Measurements from ENCODE around the gene SLC1A5.
"Not testable (repeated sequence)": the region's sequence is repeated elsewhere in the genome, so short reads cannot be mapped to it uniquely, and the experiment has no call there.

The SLC1A5 gene

DNA sequence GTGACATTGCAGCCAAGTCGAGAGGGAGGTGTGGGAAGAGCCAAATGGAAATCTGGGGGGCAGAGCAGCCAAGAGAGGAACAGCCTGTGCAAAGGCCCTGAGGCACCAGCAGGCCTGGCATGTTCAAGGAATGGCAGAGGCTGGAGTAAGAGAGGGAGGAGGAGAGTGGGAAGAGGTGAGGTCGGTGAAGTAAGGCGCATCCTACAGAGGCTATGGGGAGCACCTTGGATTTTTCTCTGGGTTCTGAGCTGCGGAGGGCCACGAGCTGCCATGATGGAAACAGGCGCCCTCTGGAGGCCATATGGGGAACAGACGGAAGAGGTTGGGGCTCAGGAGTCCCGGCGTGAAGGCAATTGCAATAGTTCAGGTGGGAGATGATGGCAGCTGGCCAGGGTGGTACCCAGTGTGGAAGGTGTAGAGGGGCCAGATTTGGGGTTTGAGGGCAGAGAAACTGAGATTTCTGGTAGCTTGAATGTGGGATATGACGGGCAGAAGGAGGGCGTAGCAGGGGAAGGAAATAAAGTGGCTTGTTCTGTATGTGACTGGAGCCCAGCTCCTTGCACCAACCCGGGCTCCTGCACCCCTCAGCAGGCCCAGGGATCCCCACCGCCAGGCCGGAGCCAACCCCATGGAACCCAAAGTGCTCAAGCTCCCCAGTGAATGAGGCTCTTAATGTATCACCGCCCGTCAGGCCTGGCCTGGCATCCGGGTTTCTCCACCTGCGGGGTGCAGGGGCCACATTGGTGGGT lies 21.7 kb downstream of the SLC1A5 start:
- peak in 1 of 2 experiments; percentile 41 for DNase-seq

DNA sequence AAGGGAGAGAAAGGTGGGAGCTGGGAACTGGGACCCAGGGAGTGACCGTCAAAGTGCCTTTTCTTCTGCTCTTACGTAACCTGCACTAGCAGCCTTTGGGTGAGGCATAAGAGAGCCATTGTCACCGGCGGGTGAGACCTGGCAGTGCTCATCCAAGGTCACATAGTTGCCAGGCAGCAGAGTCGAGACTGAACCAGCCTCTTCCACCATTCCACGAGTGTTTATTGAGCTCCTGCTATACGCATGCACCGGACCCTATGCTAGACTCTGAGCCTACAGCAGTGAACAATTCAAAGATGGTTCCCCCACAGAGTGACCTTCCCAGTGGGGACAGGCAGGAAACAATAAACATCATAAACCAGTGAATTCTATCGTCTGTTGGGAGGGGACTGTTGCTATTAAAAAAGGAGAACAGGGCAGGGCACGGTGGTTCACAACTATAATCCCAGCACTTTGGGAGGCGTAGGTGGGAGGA lies 23.5 kb downstream of the SLC1A5 start:
- no peak for DNase-seq

DNA sequence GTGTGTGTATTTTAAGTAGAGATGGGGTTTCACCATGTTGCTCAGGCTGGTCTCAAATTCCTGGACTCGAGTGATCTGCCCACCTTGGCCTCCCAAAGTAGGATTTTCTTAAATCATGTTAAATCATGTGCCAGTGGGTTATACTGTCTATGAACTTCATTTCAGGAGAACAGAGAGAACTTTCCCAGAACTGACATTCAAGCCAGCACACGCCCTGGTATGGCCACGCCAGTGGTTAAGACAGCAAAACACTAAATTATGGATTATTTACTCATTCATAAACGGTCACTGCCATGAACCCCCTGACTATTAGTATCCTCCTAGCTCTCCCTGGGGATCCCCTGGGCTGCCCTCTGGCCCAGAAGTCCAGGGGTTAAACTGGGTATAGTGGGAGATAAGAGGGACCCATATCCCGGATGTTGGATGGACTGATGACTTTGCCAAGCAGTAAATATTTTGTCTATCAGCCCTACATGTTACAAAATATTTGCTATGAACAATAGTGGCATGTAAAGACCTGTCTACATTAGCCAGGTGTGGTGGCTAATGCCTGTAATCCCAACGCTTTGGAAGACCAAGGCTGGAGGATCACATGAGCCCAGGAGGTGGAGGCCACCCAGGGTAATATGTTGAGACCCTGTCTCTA lies 26.0 kb downstream of the SLC1A5 start:
- no peak for DNase-seq

DNA sequence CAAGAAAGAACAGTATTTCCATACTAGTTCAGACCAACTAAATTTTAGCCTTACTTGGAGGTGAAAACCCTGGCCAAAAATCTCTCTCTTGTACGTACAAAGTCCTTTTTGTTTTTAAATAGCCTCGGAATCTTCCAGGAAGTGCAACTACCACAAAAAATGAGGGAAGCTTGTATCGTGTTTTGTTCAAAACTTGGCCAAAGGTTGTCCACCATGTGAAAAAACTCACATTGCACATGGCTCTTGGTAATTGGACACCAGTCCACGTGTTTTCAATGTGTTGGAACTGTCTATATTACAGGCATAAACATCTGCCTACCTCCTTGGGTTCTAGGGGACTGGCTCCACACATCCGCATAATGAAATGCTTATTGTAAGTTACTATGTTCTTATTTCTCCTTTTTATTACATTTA lies 27.0 kb downstream of the SLC1A5 start:
- no peak for DNase-seq

GRCh38 chr19:46760897-46761296 lies 27.5 kb downstream of the SLC1A5 start:
- DNase-seq = not testable (repeated sequence)

GRCh38 chr19:46760363-46760762 lies 28.0 kb downstream of the SLC1A5 start:
- DNase-seq = no peak

DNA sequence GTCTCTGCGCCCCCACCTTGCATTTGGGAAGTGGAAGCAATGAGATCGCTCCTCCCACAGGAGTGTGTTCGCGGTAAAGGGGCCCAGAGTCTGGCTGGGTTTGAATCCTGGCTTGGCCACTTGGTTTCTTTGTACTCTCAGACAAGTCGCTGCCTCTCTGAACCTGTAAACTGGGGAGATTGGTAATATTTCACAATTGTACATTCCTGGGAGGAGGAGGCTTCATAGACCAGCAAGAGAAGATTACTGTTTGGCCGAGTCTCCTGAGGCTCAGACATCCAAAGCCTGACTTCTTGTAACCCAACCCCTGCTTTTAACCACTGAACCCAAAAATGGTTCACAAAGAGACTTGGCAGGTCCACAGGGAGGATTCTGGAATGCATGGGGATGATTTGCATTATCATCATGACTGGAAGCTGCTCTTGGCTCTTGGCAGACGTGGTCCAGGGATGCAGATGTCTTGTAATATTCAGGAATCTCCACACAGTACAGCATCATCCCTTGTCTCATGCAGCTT lies 28.5 kb downstream of the SLC1A5 start:
- no peak for DNase-seq

- no peak for DNase-seq
Observed at GRCh38 chr19:46759206-46759605, 29.2 kb downstream of the SLC1A5 start.

DNA sequence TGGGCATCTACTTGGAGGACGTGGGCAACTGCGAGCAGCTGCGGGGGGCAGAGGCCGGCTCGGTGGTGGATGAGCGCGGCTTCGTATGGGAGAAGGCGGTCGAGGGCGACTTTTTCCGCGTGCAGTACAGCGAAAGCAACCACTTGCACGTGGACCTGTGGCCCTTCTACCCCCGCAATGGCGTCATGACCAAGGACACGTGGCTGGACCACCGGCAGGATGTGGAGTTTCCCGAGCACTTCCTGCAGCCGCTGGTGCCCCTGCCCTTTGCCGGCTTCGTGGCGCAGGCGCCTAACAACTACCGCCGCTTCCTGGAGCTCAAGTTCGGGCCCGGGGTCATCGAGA lies 31.9 kb downstream of the SLC1A5 start:
- no peak for DNase-seq

DNA sequence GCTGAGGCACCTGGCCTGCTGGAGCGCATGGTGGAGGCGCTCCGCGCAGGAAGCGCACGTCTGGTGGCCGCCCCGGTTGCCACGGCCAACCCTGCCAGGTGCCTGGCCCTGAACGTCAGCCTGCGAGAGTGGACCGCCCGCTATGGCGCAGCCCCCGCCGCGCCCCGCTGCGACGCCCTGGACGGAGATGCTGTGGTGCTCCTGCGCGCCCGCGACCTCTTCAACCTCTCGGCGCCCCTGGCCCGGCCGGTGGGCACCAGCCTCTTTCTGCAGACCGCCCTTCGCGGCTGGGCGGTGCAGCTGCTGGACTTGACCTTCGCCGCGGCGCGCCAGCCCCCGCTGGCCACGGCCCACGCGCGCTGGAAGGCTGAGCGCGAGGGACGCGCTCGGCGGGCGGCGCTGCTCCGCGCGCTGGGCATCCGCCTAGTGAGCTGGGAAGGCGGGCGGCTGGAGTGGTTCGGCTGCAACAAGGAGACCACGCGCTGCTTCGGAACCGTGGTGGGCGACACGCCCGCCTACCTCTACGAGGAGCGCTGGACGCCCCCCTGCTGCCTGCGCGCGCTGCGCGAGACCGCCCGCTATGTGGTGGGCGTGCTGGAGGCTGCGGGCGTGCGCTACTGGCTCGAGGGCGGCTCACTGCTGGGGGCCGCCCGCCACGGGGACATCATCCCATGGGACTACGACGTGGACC lies 32.4 kb downstream of the SLC1A5 start:
- DNase-seq = no peak

- no peak for DNase-seq
Observed at GRCh38 chr19:46755077-46755852, 33.1 kb downstream of the SLC1A5 start.

GRCh38 chr19:46753420-46754155 lies 34.8 kb downstream of the SLC1A5 start:
- DNase-seq = peak; percentile 74 to 78

DNA sequence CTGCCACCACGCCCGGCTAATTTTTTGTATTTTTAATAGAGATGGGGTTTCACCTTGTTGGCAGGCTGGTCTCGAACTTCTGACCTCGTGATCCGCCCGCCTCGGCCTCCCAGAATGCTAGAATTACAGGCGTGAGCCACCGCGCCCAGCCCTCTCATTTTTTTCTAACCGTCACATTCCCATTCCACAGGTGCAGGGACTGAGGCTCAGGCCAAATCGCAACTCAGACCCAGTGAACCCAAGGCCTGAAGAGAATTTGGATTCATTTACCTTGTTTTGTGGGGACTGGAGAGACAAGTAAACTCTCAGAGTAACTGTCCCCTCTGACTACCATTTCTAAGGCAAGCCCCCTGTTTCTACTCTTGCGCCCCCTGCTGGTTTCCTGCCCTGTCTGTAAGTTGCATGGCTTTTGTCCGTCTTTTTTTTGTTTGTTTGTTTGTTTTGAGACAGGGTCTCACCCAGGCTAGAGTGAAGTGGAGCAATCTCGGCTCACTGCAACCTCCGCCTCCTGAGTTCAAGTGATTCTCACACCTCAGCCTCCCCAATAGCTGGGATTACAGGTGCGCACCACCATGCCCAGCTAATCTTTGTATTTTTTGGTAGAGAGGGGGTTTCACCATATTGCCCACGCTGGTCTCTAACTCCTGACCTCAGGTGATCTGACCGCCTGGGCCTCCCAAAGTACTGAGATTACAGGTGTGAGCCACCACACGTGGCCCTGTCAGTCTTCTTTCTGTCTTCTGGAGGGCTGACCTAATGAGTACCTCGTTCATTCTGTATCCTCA lies 39.9 kb downstream of the SLC1A5 start:
- peak; percentile 22 to 32 for DNase-seq

DNA sequence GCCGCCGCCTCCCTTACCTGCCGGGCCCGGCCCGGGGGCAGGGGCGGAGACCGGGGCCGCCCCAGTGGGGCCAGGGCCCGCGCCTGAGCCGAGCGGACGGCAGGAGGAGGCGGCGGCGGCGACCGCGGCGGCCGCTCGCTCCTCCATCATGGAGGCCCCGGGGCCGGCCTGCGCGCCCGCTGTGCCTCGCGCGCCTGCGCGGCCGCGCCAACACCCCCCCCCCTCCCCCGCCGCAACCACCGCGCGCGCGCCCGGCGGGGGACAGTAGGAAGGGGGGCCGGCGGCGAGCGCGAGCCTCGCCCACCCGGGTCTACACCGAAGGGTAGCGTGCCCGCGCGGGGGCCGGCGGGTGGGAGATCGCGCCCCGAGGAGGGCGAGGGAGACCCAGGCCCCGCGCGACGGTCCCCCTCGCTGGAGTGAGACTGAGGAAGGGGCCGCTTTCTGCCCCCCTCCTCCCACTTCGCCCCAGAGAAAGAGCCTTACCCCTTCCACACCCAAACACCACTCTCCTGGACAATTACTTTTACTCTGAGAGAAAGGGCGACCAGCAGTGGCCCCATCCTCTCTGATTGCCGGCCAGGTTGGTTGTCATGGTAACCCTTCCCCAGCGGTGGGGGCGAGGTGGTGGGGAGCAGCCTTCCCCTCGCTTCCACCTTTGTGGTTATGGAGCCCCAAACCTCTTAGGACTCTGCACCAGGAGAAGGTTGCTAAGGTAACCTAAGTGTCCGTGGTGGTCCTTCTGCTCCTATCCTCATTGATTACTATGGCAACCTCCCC lies 41.9 kb downstream of the SLC1A5 start, which contains the start of gene STRN4:
Gene STRN4 (minus strand): TSS at position 170 of the 777 bp plus-strand sequence. CDS start 20 bp downstream, at position 150.
- DNase-seq = peak; percentile 60 to 62

GRCh38 chr19:46745521-46746280 lies 42.7 kb downstream of the SLC1A5 start, which contains the start of gene FKRP:
Gene FKRP, plus strand, starts transcription at chr19:46746057. Its CDS starts 9,394 bp downstream, at chr19:46755451.
- no peak for DNase-seq

- DNase-seq = no peak
Observed at GRCh38 chr19:46745030-46745429, 43.4 kb downstream of the SLC1A5 start.

DNA sequence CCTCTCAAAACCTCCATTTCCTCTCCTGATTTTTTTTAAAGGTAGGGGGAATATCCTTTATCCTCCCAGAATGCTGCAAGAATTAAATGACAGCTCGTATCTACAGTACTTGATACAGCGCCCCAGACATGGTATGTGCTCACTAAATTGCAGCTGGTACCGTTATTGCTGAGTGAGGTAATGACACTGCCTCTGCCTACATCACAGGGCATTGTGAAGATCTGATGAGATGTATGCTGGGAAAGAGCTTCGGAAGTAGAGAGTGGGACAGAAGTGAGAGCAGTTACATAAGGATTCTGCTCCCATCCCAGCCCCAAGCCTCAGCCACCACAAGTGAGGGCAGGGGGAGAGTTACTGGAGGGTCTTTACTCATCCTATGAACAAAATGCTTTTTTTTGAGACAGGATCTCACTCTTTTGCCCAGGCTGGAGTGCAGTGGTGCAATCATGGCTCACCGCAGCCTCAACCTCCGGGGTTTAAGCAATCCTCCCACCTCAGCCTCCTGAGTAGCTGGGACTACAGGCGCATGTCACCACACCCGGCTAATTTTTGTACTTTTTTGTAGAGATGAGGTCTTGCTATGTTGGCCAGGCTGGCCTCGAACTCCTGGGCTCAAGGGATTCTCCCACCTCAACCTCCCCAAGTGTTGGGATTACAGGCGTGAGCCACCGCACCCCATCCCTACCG lies 44.2 kb downstream of the SLC1A5 start:
- no peak for DNase-seq

DNA sequence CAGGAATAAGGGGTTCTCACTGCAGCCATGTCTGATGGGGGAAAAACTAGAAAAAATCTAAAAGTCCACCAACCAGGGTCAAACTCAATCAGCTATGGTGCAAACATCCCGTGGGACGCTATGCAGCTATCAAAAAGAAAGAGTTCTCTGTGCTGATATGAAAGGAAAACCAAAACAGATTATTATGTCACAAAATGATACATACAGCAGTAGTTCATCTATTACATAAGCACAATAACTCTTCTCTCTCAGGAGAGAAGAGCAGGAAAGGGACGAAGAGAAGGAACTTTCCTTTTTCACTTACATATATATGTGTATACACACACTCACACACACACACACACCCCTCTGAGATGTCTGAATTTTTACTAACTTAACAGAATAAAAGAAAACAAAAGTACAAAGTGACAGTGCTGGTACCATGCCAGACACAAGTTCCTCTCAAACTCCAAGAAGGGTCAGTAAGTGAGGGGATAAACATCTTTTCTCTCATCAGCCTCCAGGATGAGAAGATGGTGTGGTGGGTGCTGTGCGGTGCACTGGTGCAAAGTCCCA lies 45.4 kb downstream of the SLC1A5 start:
- no peak for DNase-seq
